Activated T-helper 2 cell treated with anti-CD3 and anti-CD28 coated beads, Interferon-gamma antibody, Interleukin-2, Interleukin-4, amounts not matched to agents 10 μg/mL and 5 μg/mL and 100 μg/mL, durations not matched to agents 14 hours and 24 hours and 36 hours (primary cell): ENCODE measurements around the gene PPFIA1. TPM values are rescaled to one million over a fixed set of nuclear protein-coding genes. Genes with fewer than 3 reads are reported as not detected.
A peak's percentile ranks its signal among the peaks of the same experiment; 100 is the strongest.
"Not testable (repeated sequence)": the region's sequence is repeated elsewhere in the genome, so short reads cannot be mapped to it uniquely, and the experiment has no call there.

Source experiments
- DNase-seq: peaks from one replicate; pipeline ENCODE4 v3.0.0; 2021; ENCODE audit warnings: low spot score
- H3K27ac Mint-ChIP-seq: one replicate; pipeline ENCODE4 v1.8.0; 2021; ENCODE audit warnings: mixed read lengths
- H3K27me3 Mint-ChIP-seq: one replicate; pipeline ENCODE4 v1.8.0; 2021; ENCODE audit warnings: low read depth, mixed read lengths
- H3K36me3 Mint-ChIP-seq: one replicate; pipeline ENCODE4 v1.8.0; 2021; ENCODE audit warnings: low read depth, mixed read lengths
- H3K4me1 Mint-ChIP-seq: one replicate; pipeline ENCODE4 v1.8.0; 2021; ENCODE audit warnings: low read depth, mixed read lengths
- H3K4me3 Mint-ChIP-seq: one replicate; pipeline ENCODE4 v1.8.0; 2021; ENCODE audit warnings: low read depth, mild to moderate bottlenecking, moderate library complexity, mixed read lengths
- H3K9me3 Mint-ChIP-seq: one replicate; pipeline ENCODE4 v1.8.0; 2021; ENCODE audit warnings: mixed read lengths
- intact Hi-C: fragments of 100-400 bp; cut with micrococcal nuclease; formaldehyde crosslinking; loops from one replicate; pipeline ENCODE4 v1.15.1; 2023
- total RNA-seq: library from RNA; stranded (reverse); gene quantifications from 2 replicates; pipeline ENCODE4 v1.2.3, GENCODE V29; 2022

The PPFIA1 gene
- total RNA-seq, 1 donor from 2014 or later, result 47.1 TPM

- intact Hi-C loops, result no loop called here
- Mint-ChIP-seq H3K27me3 (no peaks in the 10 kb centered on the region), H3K36me3 (peaks cover 27% of the 10 kb centered on the region), H3K4me3 (no peak overlapping the region), H3K9me3 (no peaks in the 10 kb centered on the region), H3K4me1 (no peaks in the 10 kb centered on the region), H3K27ac (no peak overlapping the region)
- DNase-seq, result no peak
These were observed 111.7 kb downstream of the PPFIA1 start for GRCh38 chr11:70381872-70382861.

- no peak overlapping the region for H3K27ac Mint-ChIP-seq
These were observed 113.4 kb downstream of the PPFIA1 start for GRCh38 chr11:70383664-70384565.

GRCh38 chr11:70384566-70385152, 114.2 kb downstream of the PPFIA1 start:
- Mint-ChIP-seq H3K4me3 (no peak overlapping the region), H3K9me3 (no peaks in the 10 kb centered on the region)
- intact Hi-C loops, result no loop called here

More at GRCh38 chr11:70383664-70384565, 113.4 kb downstream of the PPFIA1 start:
- no peaks in the 10 kb centered on the region for H3K9me3 Mint-ChIP-seq
- intact Hi-C loops, result no loop called here
- H3K27me3 Mint-ChIP-seq, result no peaks in the 10 kb centered on the region
- peaks cover 18% of the 10 kb centered on the region for H3K36me3 Mint-ChIP-seq
- H3K4me3 Mint-ChIP-seq, result no peak overlapping the region
- no peak for DNase-seq
- no peaks in the 10 kb centered on the region for H3K4me1 Mint-ChIP-seq

GRCh38 chr11:70387564-70387963, 117.1 kb downstream of the PPFIA1 start:
- DNase-seq, result no peak
- Mint-ChIP-seq H3K4me1 (no peaks in the 10 kb centered on the region), H3K27ac (no peak overlapping the region), H3K27me3 (peaks cover 2% of the 10 kb centered on the region), H3K4me3 (no peak overlapping the region), H3K9me3 (no peaks in the 10 kb centered on the region), H3K36me3 (peaks cover 10% of the 10 kb centered on the region)
- intact Hi-C loops, result no loop called here

More at GRCh38 chr11:70384566-70385152, 114.2 kb downstream of the PPFIA1 start:
- H3K4me1 Mint-ChIP-seq, result no peaks in the 10 kb centered on the region
- H3K27me3 Mint-ChIP-seq, result no peaks in the 10 kb centered on the region
- H3K36me3 Mint-ChIP-seq, result peaks cover 18% of the 10 kb centered on the region
- H3K27ac Mint-ChIP-seq, result no peak overlapping the region
- no peak for DNase-seq

GRCh38 chr11:70389201-70389600, 118.7 kb downstream of the PPFIA1 start:
- H3K27me3 Mint-ChIP-seq, result peaks cover 7% of the 10 kb centered on the region
- DNase-seq, result no peak
- no peaks in the 10 kb centered on the region for H3K4me1 Mint-ChIP-seq
- H3K9me3 Mint-ChIP-seq, result no peaks in the 10 kb centered on the region
- intact Hi-C loops, result no loop called here
- H3K4me3 Mint-ChIP-seq, result no peak overlapping the region
- no peak overlapping the region for H3K27ac Mint-ChIP-seq
- H3K36me3 Mint-ChIP-seq, result peaks cover 10% of the 10 kb centered on the region

- not testable (repeated sequence) for H3K4me1 Mint-ChIP-seq, H3K27me3 Mint-ChIP-seq, H3K36me3 Mint-ChIP-seq, H3K4me3 Mint-ChIP-seq, DNase-seq, H3K9me3 Mint-ChIP-seq, H3K27ac Mint-ChIP-seq
- intact Hi-C loops, result loop anchor here (10.0 kb wide), 1 partner anchor 186 kb away; the partner anchor contains the start of gene FADD
These were observed 120.4 kb downstream of the PPFIA1 start for GRCh38 chr11:70390882-70391281.

- Mint-ChIP-seq H3K4me1 (peaks cover 14% of the 10 kb centered on the region), H3K9me3 (no peaks in the 10 kb centered on the region), H3K27me3 (peaks cover 26% of the 10 kb centered on the region), H3K36me3 (peaks cover 7% of the 10 kb centered on the region), H3K27ac (no peak overlapping the region), H3K4me3 (no peak overlapping the region)
- no peak for DNase-seq
- intact Hi-C loops, result loop anchor here (10.0 kb wide), 1 partner anchor 190 kb away; the partner anchor contains the start of gene FADD
These were observed 123.9 kb downstream of the PPFIA1 start for GRCh38 chr11:70394211-70394950.

- Mint-ChIP-seq H3K27ac (peak overlapping the region; percentile 54), H3K36me3 (peaks cover 7% of the 10 kb centered on the region), H3K4me1 (peaks cover 23% of the 10 kb centered on the region), H3K27me3 (peaks cover 46% of the 10 kb centered on the region), H3K9me3 (no peaks in the 10 kb centered on the region), H3K4me3 (peak overlapping the region; percentile 83)
- no peak for DNase-seq
- intact Hi-C loops, result loop anchor here (10.0 kb wide), 1 partner anchor 193 kb away; the partner anchor contains the start of gene FADD
These were observed 127.0 kb downstream of the PPFIA1 start for GRCh38 chr11:70397336-70397982.

GRCh38 chr11:70397983-70398833, 127.7 kb downstream of the PPFIA1 start, which contains the start of gene CTTN:
TSS of gene CTTN (plus strand) at chr11:70398529. CDS start at chr11:70407298, 8,769 bp downstream.
- H3K4me3 Mint-ChIP-seq, result peak within 1 kb of the TSS; percentile 83
- H3K9me3 Mint-ChIP-seq, result no peaks in the 10 kb centered on the region
- intact Hi-C loops, result loop anchor here (1.0 to 10.0 kb wide), 2 partner anchors 33 to 193 kb away; partner anchors contain the start of gene FADD
- H3K27me3 Mint-ChIP-seq, result peaks cover 51% of the 10 kb centered on the region
- peak; percentile 54 for DNase-seq
- peak within 1 kb of the TSS; percentile 54 for H3K27ac Mint-ChIP-seq
- H3K36me3 Mint-ChIP-seq, result peaks cover 7% of the 10 kb centered on the region
- H3K4me1 Mint-ChIP-seq, result peaks cover 28% of the 10 kb centered on the region

- Mint-ChIP-seq H3K36me3 (peaks cover 7% of the 10 kb centered on the region), H3K9me3 (no peaks in the 10 kb centered on the region), H3K27me3 (peaks cover 48% of the 10 kb centered on the region), H3K4me3 (peak overlapping the region; percentile 77), H3K27ac (peak overlapping the region; percentile 28), H3K4me1 (peaks cover 28% of the 10 kb centered on the region)
- DNase-seq, result no peak
- intact Hi-C loops, result loop anchor here (1.0 to 10.0 kb wide), 2 partner anchors 34 to 194 kb away; partner anchors contain the start of gene FADD
These were observed 128.6 kb downstream of the PPFIA1 start for GRCh38 chr11:70398834-70399680.
